HG02885 (cell line): ENCODE results near the gene BTBD9.

Experiments
- ATAC-seq: cut with Tn5 transposase; IDR thresholded peaks from one replicate; pipeline ENCODE4 v1.9.1; 2021; ENCODE audit warnings: mild to moderate bottlenecking; ENCODE audit not compliant: unreplicated experiment, poor library complexity

Gene BTBD9

DNA sequence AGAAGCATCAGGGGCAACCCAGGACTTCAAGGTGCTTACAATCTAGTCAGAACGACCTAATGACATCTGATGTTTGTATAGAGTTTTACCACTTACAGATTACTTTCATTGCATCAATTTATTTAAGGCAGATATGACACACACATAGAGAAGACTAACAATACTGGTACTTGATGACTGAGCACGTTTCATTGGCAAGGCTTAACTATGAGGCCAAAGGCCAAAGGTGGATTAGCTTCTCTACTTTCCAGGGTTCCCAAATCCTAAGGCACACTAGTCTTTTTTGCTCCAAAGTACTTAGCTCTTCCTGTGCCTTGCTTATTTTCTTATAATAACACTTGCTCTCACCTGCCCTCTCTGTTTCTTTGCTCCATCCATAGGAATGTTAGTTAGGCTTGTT, 414.0 kb downstream of the BTBD9 start:
- ATAC-seq: no peak

DNA sequence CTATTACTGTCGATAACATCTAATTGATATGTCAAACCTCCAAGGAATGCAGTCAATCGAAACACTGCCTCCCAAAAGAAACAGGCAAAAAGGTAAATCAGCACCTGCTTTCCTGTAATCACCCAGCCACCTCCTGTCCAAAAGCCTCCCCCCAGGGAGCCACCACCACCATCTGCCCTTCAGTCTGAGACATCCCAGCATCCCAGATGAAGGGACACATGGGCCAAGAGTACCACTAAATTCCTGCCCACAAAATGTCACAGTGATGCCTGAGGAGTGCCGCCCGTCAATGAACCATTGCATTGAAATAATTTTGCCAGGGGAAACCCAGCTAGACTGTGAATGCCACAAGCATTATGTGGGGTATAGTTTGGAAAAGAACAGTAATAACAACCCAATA, 418.5 kb downstream of the BTBD9 start:
- no peak for ATAC-seq

DNA sequence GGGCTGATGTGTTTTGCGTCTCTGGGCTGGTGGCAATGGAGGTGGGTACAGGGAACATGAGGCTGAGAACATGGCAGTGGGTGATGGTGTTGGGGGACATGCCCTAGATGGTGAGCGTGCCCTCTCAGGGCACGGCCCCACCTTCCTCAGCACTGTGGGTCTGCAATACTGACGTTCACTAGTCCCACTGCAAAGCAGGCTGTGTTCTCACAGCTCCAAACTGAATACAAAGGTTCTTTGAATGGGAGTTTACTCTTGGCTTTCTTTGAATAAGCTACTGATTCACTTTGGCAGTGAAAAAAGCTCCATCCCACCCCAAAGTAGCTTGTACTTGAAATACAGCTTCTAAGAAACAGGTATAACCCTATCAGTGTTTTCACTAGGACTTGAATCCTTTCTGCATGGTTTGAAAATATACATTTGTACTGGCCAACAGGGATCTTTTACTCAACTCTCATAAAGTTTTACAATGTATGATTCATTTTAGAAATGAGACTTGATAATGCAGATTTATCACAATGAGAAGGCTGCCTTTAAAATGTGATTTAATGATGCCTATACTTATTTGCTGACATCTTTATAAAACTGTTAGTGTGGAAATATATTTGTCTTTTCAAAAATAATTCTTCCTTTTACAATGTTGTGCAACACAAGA, 419.5 kb downstream of the BTBD9 start:
- no peak for ATAC-seq

DNA sequence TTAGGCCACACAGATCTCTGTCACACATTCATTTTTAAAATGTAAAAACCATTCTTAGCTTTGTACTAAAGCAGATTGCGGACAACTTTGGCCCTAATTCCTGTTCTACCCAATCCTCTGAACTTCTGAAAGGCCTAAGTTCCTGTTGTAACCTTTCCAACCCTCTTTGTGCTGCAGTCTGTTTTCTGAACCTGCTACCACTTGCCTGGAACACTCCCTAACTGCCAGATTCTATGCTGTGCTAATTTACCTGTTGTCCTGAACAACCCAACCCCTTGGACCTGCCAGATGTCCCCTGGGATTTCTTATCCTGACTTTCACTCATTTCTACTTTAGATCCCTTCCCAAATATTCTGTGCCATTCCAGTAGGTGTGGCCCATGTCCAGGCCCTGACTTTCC, 421.5 kb downstream of the BTBD9 start:
- no peak for ATAC-seq

DNA sequence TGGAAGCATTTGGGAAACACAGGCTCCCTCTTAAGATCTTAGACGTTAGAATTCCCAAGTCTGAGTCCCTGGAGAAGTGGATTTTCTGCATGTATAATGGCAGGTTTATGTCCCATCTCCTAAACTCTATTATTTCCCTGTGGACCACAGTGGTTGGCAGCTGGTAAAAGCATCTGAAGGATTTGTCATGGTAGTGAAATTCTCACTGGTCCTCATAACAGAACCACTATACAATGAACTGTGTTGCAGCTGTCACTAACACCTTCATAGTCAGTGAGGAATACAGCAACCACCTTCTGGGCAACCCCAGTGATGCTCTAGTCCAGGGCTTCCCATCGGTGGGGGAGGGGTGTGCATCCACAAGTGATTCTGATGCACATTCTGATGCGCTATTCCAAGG, 423.3 kb downstream of the BTBD9 start:
- ATAC-seq: no peak

DNA sequence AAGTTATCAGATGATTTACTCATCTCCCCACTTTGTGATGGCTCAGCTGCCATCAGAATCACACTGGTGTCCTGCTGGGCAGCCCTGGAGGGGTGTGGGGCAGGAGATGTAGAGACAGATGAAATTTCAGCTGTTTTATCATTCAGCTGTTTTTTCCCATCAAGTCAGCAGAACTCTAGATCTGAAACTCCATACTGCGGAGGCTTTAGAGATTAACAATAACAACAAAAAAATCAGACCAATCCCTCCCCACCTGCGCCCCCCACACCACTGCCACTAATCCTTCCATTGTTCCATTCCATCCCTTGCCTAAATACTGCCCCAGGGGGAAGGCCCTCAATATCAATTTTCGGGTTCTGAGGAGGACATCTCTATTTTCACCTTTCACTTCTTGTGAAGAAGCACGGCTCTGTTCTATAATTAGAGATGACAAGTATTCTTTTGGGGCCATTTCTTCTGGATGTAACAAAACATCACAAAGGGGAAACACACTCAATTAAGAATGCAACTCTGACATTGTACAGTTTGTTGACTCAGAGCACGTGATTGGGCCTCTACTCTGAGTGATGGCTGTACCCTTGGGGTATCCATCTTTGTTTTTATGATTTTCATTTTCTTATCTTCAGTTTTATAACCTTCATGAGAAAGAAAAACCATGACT, 423.9 kb downstream of the BTBD9 start:
- no peak for ATAC-seq

DNA sequence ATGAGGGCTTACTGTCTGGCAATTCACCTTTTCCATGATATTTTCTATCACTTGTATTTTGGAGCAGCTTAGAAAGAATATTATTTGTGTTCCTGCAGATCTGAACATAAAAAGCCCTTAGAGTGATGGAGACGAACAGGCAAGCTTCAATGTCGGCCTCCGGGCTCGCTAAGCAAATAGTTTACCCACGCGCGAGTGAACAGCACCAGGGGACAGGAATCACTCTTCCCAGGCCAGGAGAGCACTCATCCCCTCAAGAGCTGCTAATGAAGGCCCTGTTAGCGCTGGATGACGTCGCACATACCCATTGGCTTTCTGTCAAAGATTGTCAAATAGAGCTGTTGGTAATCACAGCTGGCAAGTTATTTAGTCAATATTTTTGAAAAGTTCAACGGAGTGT, 424.5 kb downstream of the BTBD9 start:
- no peak for ATAC-seq

DNA sequence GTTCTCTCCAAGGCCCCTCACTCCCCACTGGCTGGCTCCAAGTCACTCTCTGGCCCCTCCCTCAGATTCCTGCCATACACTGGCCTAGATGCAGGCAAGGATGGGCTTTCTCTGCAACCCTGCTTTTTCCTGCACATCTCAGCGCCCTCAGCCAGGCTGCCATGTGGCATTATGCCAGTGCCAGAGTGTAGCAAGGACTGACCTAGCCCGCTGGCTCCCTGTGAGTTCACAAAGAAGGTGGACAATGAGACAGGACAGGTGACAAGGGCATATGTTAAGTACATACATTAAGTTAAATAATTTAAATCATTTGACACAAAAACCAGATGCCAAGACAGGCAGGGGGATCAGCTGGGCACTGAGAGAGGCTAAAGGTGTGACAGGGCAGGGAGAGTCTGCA, 425.6 kb downstream of the BTBD9 start:
- ATAC-seq: no peak

DNA sequence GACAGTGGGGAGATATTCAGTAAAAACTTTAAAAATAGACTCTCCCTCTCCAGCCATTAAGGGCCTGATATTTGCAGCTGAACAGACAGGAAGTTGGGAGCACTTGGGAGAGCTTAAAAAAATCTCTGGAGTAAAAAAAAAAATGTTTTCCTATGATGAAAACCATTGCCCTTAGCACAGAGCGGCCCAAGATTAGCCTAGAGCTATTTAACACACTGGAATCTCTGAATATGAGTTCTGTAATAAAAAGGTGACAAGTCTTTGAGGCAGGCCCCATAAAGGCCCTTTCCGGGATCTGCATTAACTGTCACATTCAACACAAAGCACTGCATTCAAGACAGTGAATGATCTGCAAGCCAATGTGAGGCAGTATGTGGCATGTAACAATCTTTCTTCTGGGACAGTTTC, 426.5 kb downstream of the BTBD9 start:
- ATAC-seq: no peak

DNA sequence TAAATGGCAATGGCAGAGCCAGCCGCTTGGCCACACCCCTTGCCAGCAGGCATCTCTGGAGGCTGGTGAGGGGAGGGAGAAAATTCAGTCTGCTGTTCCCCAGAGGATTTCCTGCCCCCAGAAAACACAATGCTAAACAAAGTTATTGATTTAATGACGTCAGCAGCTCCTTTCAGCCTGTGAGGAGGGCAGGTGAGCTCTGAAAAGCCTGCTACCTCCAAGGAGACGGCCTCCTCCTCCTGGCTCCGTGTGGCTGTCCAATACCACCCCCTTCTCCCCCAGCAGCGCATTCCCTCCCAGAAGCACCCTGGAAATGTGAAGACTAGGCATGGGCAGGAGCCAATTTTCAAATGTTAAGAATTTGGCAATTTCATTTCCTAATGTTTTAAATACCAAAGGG, 427.1 kb downstream of the BTBD9 start:
- no peak for ATAC-seq

DNA sequence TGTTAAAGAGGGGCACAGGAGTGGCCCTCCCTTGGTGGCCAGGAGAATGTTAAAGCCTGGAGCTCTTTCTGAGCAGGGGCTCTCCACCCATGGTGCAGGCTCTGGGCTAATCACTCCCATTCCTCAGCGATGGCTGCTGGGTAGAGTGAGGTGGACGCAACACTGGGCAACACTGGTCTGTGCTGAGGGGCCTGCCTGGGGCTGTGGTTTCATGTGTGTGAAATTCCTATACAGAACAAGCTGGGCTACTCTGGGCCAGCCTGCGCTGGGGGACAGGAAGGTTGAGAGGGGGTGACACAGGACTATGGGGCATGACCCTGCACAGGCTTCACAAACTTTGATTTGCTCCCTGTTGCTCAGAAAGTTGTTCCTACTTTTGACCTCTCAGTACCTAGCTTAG, 427.6 kb downstream of the BTBD9 start:
- ATAC-seq: no peak

DNA sequence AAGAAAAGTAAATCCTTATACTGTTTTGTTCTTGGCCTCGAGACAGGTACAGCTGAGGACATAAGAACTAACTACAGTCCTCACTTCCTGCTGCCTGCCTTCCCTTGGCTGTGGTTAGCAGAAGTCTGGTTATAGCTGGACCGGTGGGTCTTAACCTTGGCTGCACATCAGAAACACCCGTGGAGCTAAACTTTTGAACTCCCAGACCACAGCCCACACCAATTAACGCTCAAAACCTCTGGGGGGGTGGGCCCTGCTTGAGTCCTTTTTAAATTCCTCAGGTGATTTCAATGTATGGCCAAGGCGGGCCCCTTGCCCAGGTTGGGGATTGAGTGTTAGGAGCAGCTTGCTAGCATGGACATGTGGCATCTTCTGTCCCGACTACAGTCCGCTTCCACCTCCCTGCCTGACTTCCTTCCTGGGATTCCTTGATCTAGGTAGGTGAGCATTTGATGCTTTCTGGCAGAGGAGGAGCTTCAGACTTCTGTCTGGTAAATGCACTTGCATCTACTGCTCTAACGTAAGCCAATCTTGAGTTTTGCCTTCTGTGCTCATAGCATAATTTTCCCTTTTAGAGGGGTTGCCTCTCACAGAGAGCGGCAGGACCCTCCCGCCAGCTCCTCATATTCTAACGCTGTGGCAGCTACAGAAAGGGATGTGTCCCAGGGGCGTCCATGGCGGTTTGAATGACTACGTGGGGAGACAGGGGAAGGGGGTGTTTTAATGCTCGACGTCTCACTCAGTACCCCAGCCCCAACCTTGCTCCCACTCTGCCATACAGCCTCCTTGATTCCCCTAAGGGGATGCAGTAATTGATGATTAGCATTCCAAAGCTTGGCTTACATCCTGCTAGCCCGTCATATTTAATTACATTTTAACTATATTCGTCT, 430.1 kb downstream of the BTBD9 start:
- ATAC-seq: no peak

DNA sequence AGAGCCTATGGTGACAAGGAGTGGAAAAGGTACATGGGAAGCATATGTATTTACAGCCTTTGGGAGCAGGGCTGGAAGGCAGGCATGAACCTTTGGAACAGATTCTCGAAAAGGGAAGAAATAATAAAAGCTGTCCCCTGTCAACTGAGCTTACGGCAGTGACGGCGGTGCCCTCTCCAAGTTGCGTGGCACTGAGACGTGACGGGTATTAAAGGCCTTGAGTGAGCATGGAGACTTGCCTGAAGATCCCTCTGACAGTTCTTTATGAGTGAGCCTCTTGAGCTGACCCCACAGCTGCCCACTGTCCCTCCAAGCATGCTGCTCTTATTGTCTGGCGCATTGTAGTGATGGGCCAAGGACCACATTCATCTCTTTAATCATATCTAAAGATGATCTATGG, 431.7 kb downstream of the BTBD9 start:
- ATAC-seq: no peak

DNA sequence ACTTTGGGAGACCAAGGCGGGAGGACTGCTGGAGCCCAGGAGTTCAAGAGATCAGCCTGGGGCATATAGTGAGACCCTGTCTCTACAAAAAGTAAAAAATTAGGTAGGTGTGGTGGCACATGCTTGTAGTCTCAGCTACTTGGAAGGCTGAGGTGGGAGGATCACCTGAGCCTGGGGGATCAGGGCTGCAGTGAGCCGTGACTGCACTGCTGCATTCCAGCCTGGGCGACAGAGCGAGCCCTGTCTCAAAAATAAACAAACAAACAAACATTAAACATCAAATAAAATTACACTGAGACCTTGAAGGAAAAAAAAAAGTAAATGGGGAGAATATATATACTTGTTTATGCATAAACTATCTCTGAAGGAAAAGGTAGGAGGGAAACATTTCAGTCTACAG, 432.4 kb downstream of the BTBD9 start:
- no peak for ATAC-seq

DNA sequence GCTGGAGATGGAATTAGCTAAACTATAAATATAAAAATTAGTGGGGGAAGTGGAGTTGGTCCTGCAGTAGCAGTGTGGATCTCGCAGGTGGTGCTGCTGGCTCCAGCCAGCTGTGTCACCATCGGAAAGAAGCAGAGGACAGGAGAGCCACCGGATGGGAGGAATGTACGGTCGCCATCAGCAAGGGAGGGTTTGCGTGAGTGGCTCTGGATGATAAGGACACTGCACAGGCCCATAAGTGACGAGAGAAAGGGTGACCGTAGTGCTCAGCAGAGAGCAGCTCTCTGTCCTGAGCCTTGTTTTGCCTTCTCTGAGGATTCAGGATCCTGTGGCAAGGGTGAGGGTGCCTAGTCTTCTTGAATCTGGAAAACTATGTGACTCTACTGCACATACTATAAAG, 441.5 kb downstream of the BTBD9 start:
- ATAC-seq: no peak

DNA sequence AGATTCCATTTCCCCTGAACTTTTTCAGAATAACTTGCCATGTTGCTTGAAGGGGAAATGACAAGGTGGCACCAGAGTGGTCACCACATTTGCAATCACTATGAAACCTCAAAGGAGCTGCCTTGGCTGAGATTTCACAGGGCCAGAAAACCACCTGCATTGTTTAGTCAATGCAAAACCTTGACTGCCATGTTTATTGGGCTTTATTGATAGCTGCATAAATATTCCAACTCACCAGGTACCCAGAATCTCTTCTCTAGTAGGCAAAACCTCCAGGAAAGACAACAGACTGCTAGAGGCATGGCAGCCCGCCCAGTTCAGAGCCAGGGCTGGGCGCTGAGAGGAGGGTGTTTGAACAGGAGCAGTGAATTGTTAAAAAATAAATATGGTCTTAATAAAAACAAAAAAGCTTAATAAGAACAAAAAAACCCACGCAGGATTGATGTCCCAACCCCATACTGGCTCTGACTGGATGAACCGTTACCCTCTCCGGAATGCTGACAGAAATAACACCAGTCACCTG, 444.6 kb downstream of the BTBD9 start:
- ATAC-seq: no peak

DNA sequence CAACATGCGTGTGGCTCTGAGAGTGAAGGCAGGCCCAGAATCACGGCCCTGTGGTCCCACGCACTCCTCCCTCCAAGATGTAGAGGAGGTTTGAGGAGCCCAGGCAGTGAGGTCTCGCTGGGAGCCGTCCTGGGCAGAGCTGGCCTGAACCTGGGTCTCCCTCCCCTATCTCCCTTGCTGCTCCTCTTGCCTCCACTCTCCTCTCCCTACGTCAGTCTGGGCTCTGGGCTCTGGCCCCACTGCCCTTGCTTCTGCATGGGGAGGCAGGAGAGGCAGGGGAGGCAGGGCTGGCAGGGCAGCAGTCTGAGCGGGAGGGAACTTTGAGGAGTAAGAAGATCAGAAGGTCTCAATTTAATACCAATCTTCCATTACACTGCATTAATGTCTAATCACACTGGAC, 445.1 kb downstream of the BTBD9 start:
- no peak for ATAC-seq

DNA sequence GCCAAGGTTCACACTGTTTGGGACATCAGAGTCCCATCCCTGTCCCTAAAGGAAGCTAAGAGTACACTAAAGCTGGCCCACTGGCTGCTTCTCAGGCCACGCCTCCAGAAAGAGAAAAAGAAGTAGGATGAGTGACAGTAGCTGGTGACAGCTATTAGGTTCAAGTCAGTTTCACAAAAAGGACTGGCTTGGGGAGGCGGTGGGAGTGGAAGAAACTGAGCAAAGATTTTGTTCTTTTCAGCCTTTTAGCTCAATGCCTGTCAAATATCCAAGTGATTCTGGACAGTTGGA, 445.5 kb downstream of the BTBD9 start:
- no peak for ATAC-seq

DNA sequence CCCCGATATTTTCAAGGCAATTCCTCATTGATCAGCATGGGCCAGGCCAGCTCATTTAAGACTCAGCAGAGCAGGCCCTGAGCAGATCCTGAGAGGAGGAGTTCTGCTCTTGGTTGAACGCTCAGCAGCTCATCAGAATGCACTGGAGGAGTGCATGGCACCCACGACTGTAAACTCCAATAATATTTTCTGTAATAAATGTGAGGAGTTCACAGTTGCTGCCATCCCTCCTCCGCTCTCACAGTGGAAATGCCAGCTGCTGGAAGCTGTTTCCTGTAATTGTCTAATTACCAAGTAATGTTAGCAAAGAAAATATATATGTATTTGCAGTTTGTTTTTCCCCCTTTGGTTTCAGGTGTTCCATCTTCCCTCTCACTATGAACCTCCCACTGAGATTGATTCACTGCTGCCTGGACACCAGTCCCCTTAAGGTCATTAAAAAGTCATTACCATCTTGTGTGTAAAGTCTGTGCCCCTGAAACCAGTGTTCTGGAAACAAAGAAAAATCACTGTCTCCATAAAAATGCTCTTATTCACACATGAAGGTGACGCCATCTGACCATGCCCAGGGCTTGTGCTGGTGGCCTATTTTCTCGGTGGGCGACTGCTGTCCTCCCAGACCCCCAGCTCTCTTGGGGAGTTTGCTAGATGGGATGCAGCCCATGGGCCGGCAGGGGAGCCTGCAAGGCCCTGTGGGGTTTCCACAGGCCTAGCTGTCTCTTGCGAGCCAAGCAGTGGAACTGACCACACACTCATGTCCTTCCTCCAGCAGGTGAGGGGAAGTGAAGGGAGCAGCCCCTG, 446.0 kb downstream of the BTBD9 start:
- no peak for ATAC-seq

DNA sequence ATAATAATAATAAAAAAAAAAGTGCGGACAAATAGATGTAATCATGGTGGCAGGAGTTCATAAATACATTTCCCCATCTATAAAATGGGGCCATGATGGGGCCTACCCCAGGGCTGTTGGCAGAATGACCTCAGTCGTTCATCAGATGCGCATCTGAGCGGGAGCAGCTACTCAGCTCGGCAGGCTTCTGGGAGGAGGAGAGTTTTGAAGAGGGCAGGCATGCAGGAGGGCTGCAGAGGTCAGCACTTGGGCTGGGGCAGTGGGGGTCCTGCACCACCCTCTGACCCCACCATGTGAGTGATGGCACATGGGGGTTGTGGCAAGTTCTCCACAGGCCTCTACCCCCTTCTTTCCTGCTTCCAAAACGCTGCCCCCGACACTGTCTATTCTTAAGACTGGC, 446.7 kb downstream of the BTBD9 start:
- no peak for ATAC-seq

DNA sequence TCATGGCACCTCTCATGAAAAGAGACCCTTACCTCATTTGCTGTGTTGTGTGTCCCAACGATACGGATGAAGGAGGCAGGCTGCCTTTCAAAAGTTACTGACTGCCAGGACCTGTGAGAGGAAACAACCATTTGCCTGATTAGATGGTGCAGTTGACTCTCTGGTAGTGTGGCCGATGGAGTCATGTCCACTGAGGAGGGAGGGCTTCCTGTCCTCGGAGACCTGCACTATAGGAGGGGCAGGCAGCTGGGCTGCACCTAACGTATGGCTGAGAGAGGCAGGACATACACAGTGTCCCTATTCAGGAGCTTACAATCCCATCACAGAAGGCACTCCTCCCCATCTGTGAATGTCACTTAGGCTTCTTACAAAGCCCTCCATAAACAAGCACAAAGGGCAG, 447.2 kb downstream of the BTBD9 start:
- no peak for ATAC-seq
